GM12878 (cell line): ENCODE results near the gene PSTPIP2. TPM values are rescaled to one million over a fixed set of nuclear protein-coding genes. Genes with fewer than 3 reads are reported as not detected.

Experiments used
- FOXM1 ChIP-seq: IDR thresholded peaks from 2 replicates; pipeline ENCODE4 v1.6.1; 2012; ENCODE audit warnings: low read depth, mild to moderate bottlenecking, inconsistent platforms, low read length, moderate library complexity
- HDAC2 ChIP-seq: fragments of 200-600 bp; sonication (generic); IDR thresholded peaks from 2 replicates; pipeline ENCODE4 v1.6.1; 2017
- MEF2A ChIP-seq: IDR thresholded peaks from 2 replicates; pipeline ENCODE4 v1.6.1; 2011; ENCODE audit warnings: low read depth, mild to moderate bottlenecking, low read length, moderate library complexity; ENCODE audit not compliant: insufficient read depth
- MYC ChIP-seq: IDR thresholded peaks from 2 replicates; pipeline ENCODE4 v1.6.1; 2011; ENCODE audit warnings: mild to moderate bottlenecking, low read length, moderate library complexity, inconsistent platforms; ENCODE audit not compliant: insufficient read depth, insufficient replicate concordance, insufficient read length, severe bottlenecking
- NFYA ChIP-seq: IDR thresholded peaks from 2 replicates; pipeline ENCODE4 v1.6.1; 2011; ENCODE audit warnings: low read depth, mild to moderate bottlenecking, low read length, improper control_type of control experiment, borderline replicate concordance
- PML ChIP-seq: IDR thresholded peaks from 2 replicates; pipeline ENCODE4 v1.6.1; 2012; ENCODE audit warnings: low read length, inconsistent platforms
- POLR2A ChIP-seq: IDR thresholded peaks from 2 replicates; pipeline ENCODE4 v1.6.1; 2011; ENCODE audit warnings: low read depth, mild to moderate bottlenecking, low read length
- RELA ChIP-seq: fragments of 450-650 bp; IDR thresholded peaks from 2 replicates; pipeline ENCODE4 v1.8.0; 2014; ENCODE audit warnings: borderline replicate concordance; ENCODE audit not compliant: partially characterized antibody
- RFX5 ChIP-seq: IDR thresholded peaks from 2 replicates; pipeline ENCODE4 v1.6.1; 2011; ENCODE audit warnings: low read depth, low read length, improper control_type of control experiment
- SIX5 ChIP-seq: IDR thresholded peaks from 2 replicates; pipeline ENCODE4 v1.6.1; 2011; ENCODE audit warnings: mild to moderate bottlenecking, low read depth, low read length, moderate library complexity; ENCODE audit not compliant: severe bottlenecking
- SP1 ChIP-seq: IDR thresholded peaks from one replicate; pipeline ENCODE4 v1.6.1; 2011; ENCODE audit warnings: low read depth, low read length
- SREBF1 ChIP-seq: IDR thresholded peaks from 2 replicates; pipeline ENCODE4 v1.6.1; 2012; ENCODE audit warnings: mild to moderate bottlenecking, low read length
- SUPT20H ChIP-seq: IDR thresholded peaks from 2 replicates; pipeline ENCODE4 v1.6.1; 2011; ENCODE audit warnings: low read depth, mild to moderate bottlenecking, low read length, moderate library complexity, borderline replicate concordance; ENCODE audit not compliant: control insufficient read depth
- TAF1 ChIP-seq: IDR thresholded peaks from 2 replicates; pipeline ENCODE4 v1.6.1; 2011; ENCODE audit warnings: mild to moderate bottlenecking, low read depth, low read length, borderline replicate concordance
- polyA plus RNA-seq, 11 experiments: library from polyadenylated mRNA; depleted of rRNA in 4 of 11; unstranded in 6 of 11; stranded (reverse) in 5 of 11; fragments of >200 nt; fragmentation: Nextera tagmentation in 4 of 11; fragmentation: Illumina TruSeq in 1 of 11; extraction: Ambion mirVana in 4 of 11; extraction: Trizol in 1 of 11; gene quantifications; 1 replicate in 1 of 11; 2 replicates in 10 of 11; pipeline versions ENCODE4 v1.2.1 to v1.2.3, GENCODE V29; 2011 to 2016; ENCODE audit warnings: inconsistent platforms in 2 of 11, missing spikeins in 2 of 11, low read depth in 1 of 11
- total RNA-seq, 4 experiments: library from RNA; depleted of rRNA in 3 of 4; stranded (reverse); fragments of >200 nt in 3 of 4; fragmentation: Illumina TruSeq in 1 of 4; extraction: Trizol in 1 of 4; gene quantifications; 2 replicates each; pipeline versions ENCODE4 v1.2.1 to v1.2.3, GENCODE V29; 2013 to 2021
- TF ChIP-seq, protein P1 (sequence below), 3 experiments: IDR thresholded peaks in 2 of 3; conservative IDR thresholded peaks in 1 of 3; 2 replicates each; pipeline ENCODE4 v1.5.1; 2011; ENCODE audit warnings: low read depth in 3 of 3, low read length in 3 of 3, mild to moderate bottlenecking in 3 of 3, control low read depth in 2 of 3, moderate library complexity in 2 of 3, inconsistent platforms in 1 of 3, mixed read lengths in 1 of 3; ENCODE audit not compliant: control insufficient read depth in 2 of 3, insufficient read depth in 1 of 3; ENCODE audit errors: extremely low read depth in 1 of 3
- TF ChIP-seq, protein P2 (sequence below): fragments of 450-650 bp; formaldehyde crosslinking; IDR thresholded peaks from 2 replicates; pipeline ENCODE4 v1.4.0; 2022; ENCODE audit warnings: mild to moderate bottlenecking, moderate library complexity
- TF ChIP-seq, protein P3 (sequence below): IDR thresholded peaks from 2 replicates; pipeline ENCODE4 v1.6.1; 2012; ENCODE audit warnings: low read depth, low read length, improper control_type of control experiment
- TF ChIP-seq, protein P4 (sequence below): fragments of 450-650 bp; IDR thresholded peaks from 2 replicates; pipeline ENCODE4 v1.6.1; 2017; ENCODE audit warnings: mild to moderate bottlenecking, moderate library complexity

PSTPIP2 gene
- total and polyA plus RNA-seq, 10 of the 15 experiments (the other 5 are each of a cell fraction or from before 2014, with no cell fraction given), result 0.69 to 38.4 (median 24.7) TPM

DNA sequence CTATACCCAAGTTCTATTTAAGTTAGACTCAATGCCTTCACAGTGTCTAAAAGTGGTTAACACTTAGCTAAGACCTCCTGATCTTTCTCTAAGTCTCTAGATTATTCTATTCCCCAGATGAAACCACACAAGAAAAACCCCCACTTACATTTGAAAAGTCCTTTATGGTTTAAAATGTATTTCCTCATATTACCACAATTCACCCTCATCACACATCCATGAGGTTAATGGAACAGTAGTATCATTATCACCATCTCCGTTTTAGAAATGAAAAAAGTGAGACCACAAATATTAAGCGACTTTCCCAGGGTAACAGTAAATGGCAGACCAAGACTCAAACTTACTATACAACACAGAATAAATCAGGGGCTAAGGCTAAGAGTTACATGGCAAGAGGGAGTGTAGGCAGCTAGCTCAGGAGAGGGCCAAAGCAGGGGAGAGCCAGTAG is 133.5 kb downstream of the PSTPIP2 start (continued):
- TF ChIP-seq, protein P1, sequence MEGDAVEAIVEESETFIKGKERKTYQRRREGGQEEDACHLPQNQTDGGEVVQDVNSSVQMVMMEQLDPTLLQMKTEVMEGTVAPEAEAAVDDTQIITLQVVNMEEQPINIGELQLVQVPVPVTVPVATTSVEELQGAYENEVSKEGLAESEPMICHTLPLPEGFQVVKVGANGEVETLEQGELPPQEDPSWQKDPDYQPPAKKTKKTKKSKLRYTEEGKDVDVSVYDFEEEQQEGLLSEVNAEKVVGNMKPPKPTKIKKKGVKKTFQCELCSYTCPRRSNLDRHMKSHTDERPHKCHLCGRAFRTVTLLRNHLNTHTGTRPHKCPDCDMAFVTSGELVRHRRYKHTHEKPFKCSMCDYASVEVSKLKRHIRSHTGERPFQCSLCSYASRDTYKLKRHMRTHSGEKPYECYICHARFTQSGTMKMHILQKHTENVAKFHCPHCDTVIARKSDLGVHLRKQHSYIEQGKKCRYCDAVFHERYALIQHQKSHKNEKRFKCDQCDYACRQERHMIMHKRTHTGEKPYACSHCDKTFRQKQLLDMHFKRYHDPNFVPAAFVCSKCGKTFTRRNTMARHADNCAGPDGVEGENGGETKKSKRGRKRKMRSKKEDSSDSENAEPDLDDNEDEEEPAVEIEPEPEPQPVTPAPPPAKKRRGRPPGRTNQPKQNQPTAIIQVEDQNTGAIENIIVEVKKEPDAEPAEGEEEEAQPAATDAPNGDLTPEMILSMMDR (IDR thresholded peaks at IDR 0.05 in 2 of 3, conservative IDR thresholded peaks at IDR 0.05 in 1 of 3; ENCODE audit: control insufficient read depth in 2 of 3, extremely low read depth in 1 of 3, insufficient read depth in 1 of 3, low read depth in 3 of 3, low read length in 3 of 3), result no peak
- TF ChIP-seq NFYA (no peak), SREBF1 (no peak), MYC (no peak), POLR2A (no peak), SP1 (no peak), MEF2A (no peak), RFX5 (no peak), FOXM1 (no peak), PML (no peak), SUPT20H (no peak), TAF1 (no peak), HDAC2 (no peak), SIX5 (no peak), RELA (no peak)
- TF ChIP-seq, protein P2, sequence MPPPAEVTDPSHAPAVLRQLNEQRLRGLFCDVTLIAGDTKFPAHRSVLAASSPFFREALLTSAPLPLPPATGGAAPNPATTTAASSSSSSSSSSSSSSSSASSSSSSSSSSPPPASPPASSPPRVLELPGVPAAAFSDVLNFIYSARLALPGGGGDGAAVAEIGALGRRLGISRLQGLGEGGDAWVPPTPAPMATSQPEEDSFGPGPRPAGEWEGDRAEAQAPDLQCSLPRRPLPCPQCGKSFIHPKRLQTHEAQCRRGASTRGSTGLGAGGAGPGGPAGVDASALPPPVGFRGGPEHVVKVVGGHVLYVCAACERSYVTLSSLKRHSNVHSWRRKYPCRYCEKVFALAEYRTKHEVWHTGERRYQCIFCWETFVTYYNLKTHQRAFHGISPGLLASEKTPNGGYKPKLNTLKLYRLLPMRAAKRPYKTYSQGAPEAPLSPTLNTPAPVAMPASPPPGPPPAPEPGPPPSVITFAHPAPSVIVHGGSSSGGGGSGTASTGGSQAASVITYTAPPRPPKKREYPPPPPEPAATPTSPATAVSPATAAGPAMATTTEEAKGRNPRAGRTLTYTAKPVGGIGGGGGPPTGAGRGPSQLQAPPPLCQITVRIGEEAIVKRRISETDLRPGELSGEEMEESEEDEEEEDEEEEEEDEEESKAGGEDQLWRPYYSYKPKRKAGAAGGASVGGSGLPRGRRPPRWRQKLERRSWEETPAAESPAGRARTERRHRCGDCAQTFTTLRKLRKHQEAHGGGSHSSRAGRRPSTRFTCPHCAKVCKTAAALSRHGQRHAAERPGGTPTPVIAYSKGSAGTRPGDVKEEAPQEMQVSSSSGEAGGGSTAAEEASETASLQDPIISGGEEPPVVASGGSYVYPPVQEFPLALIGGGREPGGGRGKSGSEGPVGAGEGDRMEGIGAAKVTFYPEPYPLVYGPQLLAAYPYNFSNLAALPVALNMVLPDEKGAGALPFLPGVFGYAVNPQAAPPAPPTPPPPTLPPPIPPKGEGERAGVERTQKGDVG (CRISPR knock-in tag), result no peak
- TF ChIP-seq, protein P3, sequence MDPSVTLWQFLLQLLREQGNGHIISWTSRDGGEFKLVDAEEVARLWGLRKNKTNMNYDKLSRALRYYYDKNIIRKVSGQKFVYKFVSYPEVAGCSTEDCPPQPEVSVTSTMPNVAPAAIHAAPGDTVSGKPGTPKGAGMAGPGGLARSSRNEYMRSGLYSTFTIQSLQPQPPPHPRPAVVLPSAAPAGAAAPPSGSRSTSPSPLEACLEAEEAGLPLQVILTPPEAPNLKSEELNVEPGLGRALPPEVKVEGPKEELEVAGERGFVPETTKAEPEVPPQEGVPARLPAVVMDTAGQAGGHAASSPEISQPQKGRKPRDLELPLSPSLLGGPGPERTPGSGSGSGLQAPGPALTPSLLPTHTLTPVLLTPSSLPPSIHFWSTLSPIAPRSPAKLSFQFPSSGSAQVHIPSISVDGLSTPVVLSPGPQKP, result no peak
- TF ChIP-seq, protein P4, sequence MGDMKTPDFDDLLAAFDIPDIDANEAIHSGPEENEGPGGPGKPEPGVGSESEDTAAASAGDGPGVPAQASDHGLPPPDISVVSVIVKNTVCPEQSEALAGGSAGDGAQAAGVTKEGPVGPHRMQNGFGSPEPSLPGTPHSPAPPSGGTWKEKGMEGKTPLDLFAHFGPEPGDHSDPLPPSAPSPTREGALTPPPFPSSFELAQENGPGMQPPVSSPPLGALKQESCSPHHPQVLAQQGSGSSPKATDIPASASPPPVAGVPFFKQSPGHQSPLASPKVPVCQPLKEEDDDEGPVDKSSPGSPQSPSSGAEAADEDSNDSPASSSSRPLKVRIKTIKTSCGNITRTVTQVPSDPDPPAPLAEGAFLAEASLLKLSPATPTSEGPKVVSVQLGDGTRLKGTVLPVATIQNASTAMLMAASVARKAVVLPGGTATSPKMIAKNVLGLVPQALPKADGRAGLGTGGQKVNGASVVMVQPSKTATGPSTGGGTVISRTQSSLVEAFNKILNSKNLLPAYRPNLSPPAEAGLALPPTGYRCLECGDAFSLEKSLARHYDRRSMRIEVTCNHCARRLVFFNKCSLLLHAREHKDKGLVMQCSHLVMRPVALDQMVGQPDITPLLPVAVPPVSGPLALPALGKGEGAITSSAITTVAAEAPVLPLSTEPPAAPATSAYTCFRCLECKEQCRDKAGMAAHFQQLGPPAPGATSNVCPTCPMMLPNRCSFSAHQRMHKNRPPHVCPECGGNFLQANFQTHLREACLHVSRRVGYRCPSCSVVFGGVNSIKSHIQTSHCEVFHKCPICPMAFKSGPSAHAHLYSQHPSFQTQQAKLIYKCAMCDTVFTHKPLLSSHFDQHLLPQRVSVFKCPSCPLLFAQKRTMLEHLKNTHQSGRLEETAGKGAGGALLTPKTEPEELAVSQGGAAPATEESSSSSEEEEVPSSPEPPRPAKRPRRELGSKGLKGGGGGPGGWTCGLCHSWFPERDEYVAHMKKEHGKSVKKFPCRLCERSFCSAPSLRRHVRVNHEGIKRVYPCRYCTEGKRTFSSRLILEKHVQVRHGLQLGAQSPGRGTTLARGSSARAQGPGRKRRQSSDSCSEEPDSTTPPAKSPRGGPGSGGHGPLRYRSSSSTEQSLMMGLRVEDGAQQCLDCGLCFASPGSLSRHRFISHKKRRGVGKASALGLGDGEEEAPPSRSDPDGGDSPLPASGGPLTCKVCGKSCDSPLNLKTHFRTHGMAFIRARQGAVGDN, result no peak
